HEK293 (cell line): ENCODE data around the gene LCE2A.

Experiments used
- CTCF ChIA-PET: fragments of 350-600 bp; formaldehyde crosslinking; extraction: SDS; loops from one replicate; lab custom pipeline; 2021; ENCODE audit warnings: antibody characterized with exemption; lab: Yijun Ruan, JAX
- POLR2A ChIA-PET: fragments of 300-600 bp; formaldehyde crosslinking; extraction: SDS; loops from one replicate; lab custom pipeline; 2020; ENCODE audit warnings: antibody characterized with exemption, inconsistent platforms; lab: Yijun Ruan, JAX
- H3K27ac ChIP-seq: fragments of 200-500 bp; sonication (Bioruptor generic); 2 replicates; pipeline ENCODE4 v1.5.1; 2014; ENCODE audit warnings: low read depth, low read length, control low read depth, inconsistent platforms; ENCODE audit errors: extremely low read depth
- H3K36me3 ChIP-seq, 2 experiments: fragments of 200-500 bp in 1 of 2; sonication (Bioruptor generic) in 1 of 2; 1 replicate in 1 of 2; 2 replicates in 1 of 2; pipeline ENCODE4 v1.5.1; 2014 to 2017; ENCODE audit warnings: inconsistent platforms in 2 of 2, low read length in 2 of 2; ENCODE audit not compliant: control insufficient read depth in 2 of 2, insufficient read depth in 1 of 2
- H3K4me1 ChIP-seq: fragments of 200-500 bp; sonication (Bioruptor generic); 2 replicates; pipeline ENCODE4 v1.5.1; 2014; ENCODE audit warnings: mild to moderate bottlenecking, low read length, inconsistent platforms; ENCODE audit not compliant: control insufficient read depth, insufficient read depth
- H3K4me3 ChIP-seq: 2 replicates; pipeline ENCODE4 v1.5.1; 2011; ENCODE audit warnings: low read depth, mild to moderate bottlenecking, control low read depth, low read length, moderate library complexity
- H3K9me3 ChIP-seq: fragments of 200-500 bp; sonication (Bioruptor generic); 2 replicates; pipeline ENCODE4 v1.5.1; 2014; ENCODE audit warnings: low read depth, low read length, inconsistent platforms; ENCODE audit not compliant: control insufficient read depth, insufficient read depth
- EGR2 ChIP-seq: fragments of 450-650 bp; formaldehyde crosslinking; IDR thresholded peaks from 2 replicates; pipeline ENCODE4 v1.5.1; 2016; ENCODE audit warnings: low read depth, missing biosample characterization, missing genetic modification characterization
- GFI1B ChIP-seq: fragments of 450-650 bp; formaldehyde crosslinking; IDR thresholded peaks from 2 replicates; pipeline ENCODE4 v1.5.1; 2016; ENCODE audit warnings: missing biosample characterization, missing genetic modification characterization
- GLIS1 ChIP-seq: fragments of 450-650 bp; formaldehyde crosslinking; IDR thresholded peaks from 2 replicates; pipeline ENCODE4 v1.5.1; 2016; ENCODE audit warnings: missing biosample characterization, missing genetic modification characterization
- KLF16 ChIP-seq: fragments of 450-650 bp; formaldehyde crosslinking; IDR thresholded peaks from 2 replicates; pipeline ENCODE4 v1.5.1; 2017; ENCODE audit warnings: missing biosample characterization, missing genetic modification characterization
- KLF9 ChIP-seq: fragments of 450-650 bp; formaldehyde crosslinking; IDR thresholded peaks from 2 replicates; pipeline ENCODE4 v1.5.1; 2016; ENCODE audit warnings: missing biosample characterization, missing genetic modification characterization, low read depth
- PBX3 ChIP-seq: sonication (generic); formaldehyde crosslinking; IDR thresholded peaks from 2 replicates; pipeline ENCODE4 v1.8.1; 2022; ENCODE audit warnings: mild to moderate bottlenecking, moderate library complexity, missing genetic modification reagents
- SCRT2 ChIP-seq: fragments of 450-650 bp; formaldehyde crosslinking; IDR thresholded peaks from 2 replicates; pipeline ENCODE4 v1.5.1; 2016; ENCODE audit warnings: missing biosample characterization, missing genetic modification characterization
- ZBTB17 ChIP-seq: fragments of 450-650 bp; formaldehyde crosslinking; IDR thresholded peaks from 2 replicates; pipeline ENCODE4 v1.5.1; 2016; ENCODE audit warnings: missing biosample characterization, missing genetic modification characterization
- ZNF19 ChIP-seq: fragments of 450-650 bp; formaldehyde crosslinking; IDR thresholded peaks from 2 replicates; pipeline ENCODE4; 2016; ENCODE audit warnings: missing biosample characterization, missing genetic modification characterization, low read depth
- ZNF335 ChIP-seq: fragments of 450-650 bp; formaldehyde crosslinking; conservative IDR thresholded peaks from 2 replicates; pipeline ENCODE4 v1.5.1; 2016; ENCODE audit warnings: missing biosample characterization, missing genetic modification characterization
- ZNF362 ChIP-seq: fragments of 450-650 bp; formaldehyde crosslinking; IDR thresholded peaks from 2 replicates; pipeline ENCODE4 v1.5.1; 2016; ENCODE audit warnings: missing biosample characterization, missing genetic modification characterization
- ZNF366 ChIP-seq: fragments of 450-650 bp; formaldehyde crosslinking; conservative IDR thresholded peaks from 2 replicates; pipeline ENCODE4 v1.5.1; 2016; ENCODE audit warnings: missing biosample characterization, missing genetic modification characterization
- ZNF48 ChIP-seq: fragments of 450-650 bp; formaldehyde crosslinking; IDR thresholded peaks from 2 replicates; pipeline ENCODE4 v1.5.1; 2016; ENCODE audit warnings: missing biosample characterization, missing genetic modification characterization
- ZNF513 ChIP-seq: fragments of 450-650 bp; IDR thresholded peaks from 2 replicates; pipeline ENCODE4 v1.5.1; 2018; ENCODE audit warnings: missing biosample characterization, missing genetic modification characterization
- ZNF654 ChIP-seq: fragments of 450-650 bp; formaldehyde crosslinking; IDR thresholded peaks from 2 replicates; pipeline ENCODE4 v1.5.1; 2016; ENCODE audit warnings: low read depth, missing biosample characterization, missing genetic modification characterization
- ZNF747 ChIP-seq: fragments of 450-650 bp; formaldehyde crosslinking; IDR thresholded peaks from 2 replicates; pipeline ENCODE4 v1.5.1; 2016; ENCODE audit warnings: missing biosample characterization, missing genetic modification characterization
- ZNF768 ChIP-seq: fragments of 450-650 bp; formaldehyde crosslinking; IDR thresholded peaks from 2 replicates; pipeline ENCODE4 v1.5.1; 2018; ENCODE audit warnings: missing biosample characterization, mild to moderate bottlenecking, missing genetic modification characterization
- ZNF792 ChIP-seq: fragments of 450-650 bp; formaldehyde crosslinking; IDR thresholded peaks from 2 replicates; pipeline ENCODE4 v1.5.1; 2016; ENCODE audit warnings: missing biosample characterization, missing genetic modification characterization
- ZNF843 ChIP-seq: fragments of 450-650 bp; formaldehyde crosslinking; IDR thresholded peaks from 2 replicates; pipeline ENCODE4 v1.5.1; 2016; ENCODE audit warnings: missing biosample characterization, missing genetic modification characterization
- TF ChIP-seq, protein P1 (sequence below): fragments of 450-650 bp; formaldehyde crosslinking; IDR thresholded peaks from 2 replicates; pipeline ENCODE4 v1.5.1; 2016; ENCODE audit warnings: missing biosample characterization, missing genetic modification characterization, low read depth
- TF ChIP-seq, protein P2 (sequence below): fragments of 450-650 bp; formaldehyde crosslinking; IDR thresholded peaks from 2 replicates; pipeline ENCODE4; 2016; ENCODE audit warnings: missing biosample characterization, missing genetic modification characterization

Gene LCE2A

DNA sequence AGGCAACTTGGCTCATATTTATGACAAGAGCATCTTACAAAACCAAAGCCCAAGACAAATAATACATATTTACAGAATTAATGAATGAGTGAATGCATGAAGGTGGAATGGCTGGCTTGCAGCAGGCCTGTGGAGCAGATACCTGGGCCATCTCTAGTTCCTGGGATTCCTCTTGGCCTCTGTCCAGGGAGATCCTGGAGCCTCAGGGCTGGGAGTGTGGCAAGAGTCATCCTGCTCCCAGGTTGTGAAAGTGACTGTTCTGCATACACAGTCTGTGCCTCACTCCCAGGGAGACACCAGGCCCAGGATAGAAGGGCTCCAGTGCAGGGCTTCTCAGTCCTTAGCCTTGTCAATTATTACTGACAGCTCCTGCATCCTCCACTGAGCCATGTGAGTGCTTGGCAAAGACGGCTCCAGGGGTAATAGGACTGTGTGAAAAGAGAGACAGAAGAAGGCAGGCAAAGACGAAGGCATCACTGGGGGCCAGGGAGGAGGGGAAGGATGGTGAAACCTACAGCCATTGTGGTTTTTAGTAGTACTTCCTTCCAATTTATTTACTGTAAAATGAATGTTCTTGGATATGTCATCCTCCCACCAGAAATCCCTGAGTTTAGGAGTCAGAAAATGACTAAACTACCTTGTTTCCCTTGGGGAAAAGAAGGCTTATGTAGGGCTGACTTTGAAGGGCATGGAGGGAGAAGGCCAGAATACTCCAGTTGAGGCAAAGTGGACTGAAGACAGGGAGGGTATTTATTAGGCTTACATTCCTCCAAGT, 45.4 kb downstream of the LCE2A start:
- Histone ChIP-seq H3K27ac (no peak overlapping the region), H3K4me1 (no peaks in the 10 kb centered on the region), H3K36me3 (no peaks in the 10 kb centered on the region), H3K4me3 (no peak overlapping the region), H3K9me3 (no peaks in the 10 kb centered on the region)
- ChIA-PET POLR2A (no interaction called here), CTCF (interaction anchor here (1.1 kb wide), 1 partner anchor 156 kb away, joined by 3 read pairs; no protein-coding TSS in a partner anchor)
- no peak for TF ChIP-seq ZNF792 (tag by site-specific recombination)
- TF ChIP-seq, protein P1, sequence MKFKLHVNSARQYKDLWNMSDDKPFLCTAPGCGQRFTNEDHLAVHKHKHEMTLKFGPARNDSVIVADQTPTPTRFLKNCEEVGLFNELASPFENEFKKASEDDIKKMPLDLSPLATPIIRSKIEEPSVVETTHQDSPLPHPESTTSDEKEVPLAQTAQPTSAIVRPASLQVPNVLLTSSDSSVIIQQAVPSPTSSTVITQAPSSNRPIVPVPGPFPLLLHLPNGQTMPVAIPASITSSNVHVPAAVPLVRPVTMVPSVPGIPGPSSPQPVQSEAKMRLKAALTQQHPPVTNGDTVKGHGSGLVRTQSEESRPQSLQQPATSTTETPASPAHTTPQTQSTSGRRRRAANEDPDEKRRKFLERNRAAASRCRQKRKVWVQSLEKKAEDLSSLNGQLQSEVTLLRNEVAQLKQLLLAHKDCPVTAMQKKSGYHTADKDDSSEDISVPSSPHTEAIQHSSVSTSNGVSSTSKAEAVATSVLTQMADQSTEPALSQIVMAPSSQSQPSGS (tag by site-specific recombination): no peak
- TF ChIP-seq ZNF366: no peak
- no peak for TF ChIP-seq ZNF362 (tag by site-specific recombination)
- no peak for TF ChIP-seq ZNF19 (tag by site-specific recombination)
- no peak for TF ChIP-seq ZNF513 (tag by site-specific recombination)
- no peak for TF ChIP-seq ZNF48
- TF ChIP-seq PBX3 (CRISPR knock-in tag): no peak
- no peak for TF ChIP-seq GFI1B

GRCh38 chr1:152745289-152745704, 47.2 kb downstream of the LCE2A start:
- Histone ChIP-seq H3K9me3 (no peaks in the 10 kb centered on the region), H3K4me1 (no peaks in the 10 kb centered on the region), H3K4me3 (no peak overlapping the region), H3K36me3 (no peaks in the 10 kb centered on the region), H3K27ac (no peak overlapping the region)
- CTCF ChIA-PET: interaction anchor here (0.5 to 0.6 kb wide), 2 partner anchors 67 to 491 kb away, joined by 3 to 4 read pairs; no protein-coding TSS in a partner anchor
- TF ChIP-seq SCRT2 (tag by site-specific recombination) (peak; percentile 87), ZNF747 (no peak), ZNF654 (tag by site-specific recombination) (0 out of 2 replicates have a peak, but pooled peaks have one; percentile 11), ZNF335 (tag by site-specific recombination) (peak; percentile 53)
- POLR2A ChIA-PET: no interaction called here

DNA sequence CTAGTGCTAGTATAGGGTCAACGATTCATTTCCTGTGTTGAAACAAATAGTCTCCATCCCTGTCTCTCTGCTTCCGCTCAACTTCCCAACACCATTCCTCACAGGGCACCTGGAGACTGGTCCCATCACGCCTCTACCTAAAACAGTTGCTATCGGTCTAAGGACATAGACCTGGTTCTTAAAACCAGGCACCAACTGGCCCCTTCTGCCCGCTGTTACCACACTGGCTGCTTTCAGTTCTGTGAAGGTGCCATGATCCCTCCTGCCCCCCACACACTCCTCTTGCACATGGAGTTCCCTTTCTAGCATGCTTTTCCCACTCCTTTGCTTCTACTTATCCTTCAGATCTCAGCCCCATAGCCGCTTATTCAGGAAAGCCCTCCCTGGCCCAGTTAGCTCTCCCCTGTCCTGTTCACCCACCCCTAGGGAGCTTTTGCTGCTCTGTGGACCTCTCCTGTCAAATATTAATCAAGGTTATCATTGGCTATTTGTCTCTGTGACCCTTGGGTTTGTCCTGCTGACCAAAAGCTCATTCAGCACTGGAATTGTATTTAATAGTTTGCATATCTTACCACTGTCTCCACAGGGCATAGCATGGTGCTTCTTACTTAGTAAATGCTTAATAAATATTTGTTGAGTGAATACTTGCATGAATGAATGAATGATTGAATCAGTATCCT, 47.8 kb downstream of the LCE2A start:
- H3K9me3 ChIP-seq: no peaks in the 10 kb centered on the region
- CTCF ChIA-PET: interaction anchor here (1.2 to 1.5 kb wide), 2 partner anchors 124 to 125 kb away, joined by 3 read pairs; no protein-coding TSS in a partner anchor

More for the DNA sequence above, 47.8 kb downstream of the LCE2A start:
- no peaks in the 10 kb centered on the region for H3K4me1 ChIP-seq
- POLR2A ChIA-PET: no interaction called here
- H3K27ac ChIP-seq: no peak overlapping the region
- H3K4me3 ChIP-seq: no peak overlapping the region
- H3K36me3 ChIP-seq: no peaks in the 10 kb centered on the region
- TF ChIP-seq KLF9 (tag by site-specific recombination): no peak
- no peak for TF ChIP-seq ZNF768
- no peak for TF ChIP-seq GLIS1 (tag by site-specific recombination)
- TF ChIP-seq KLF16 (tag by site-specific recombination): no peak
- TF ChIP-seq EGR2 (tag by site-specific recombination): no peak
- TF ChIP-seq ZBTB17 (tag by site-specific recombination): no peak
- no peak for TF ChIP-seq ZNF843
- TF ChIP-seq, protein P2, sequence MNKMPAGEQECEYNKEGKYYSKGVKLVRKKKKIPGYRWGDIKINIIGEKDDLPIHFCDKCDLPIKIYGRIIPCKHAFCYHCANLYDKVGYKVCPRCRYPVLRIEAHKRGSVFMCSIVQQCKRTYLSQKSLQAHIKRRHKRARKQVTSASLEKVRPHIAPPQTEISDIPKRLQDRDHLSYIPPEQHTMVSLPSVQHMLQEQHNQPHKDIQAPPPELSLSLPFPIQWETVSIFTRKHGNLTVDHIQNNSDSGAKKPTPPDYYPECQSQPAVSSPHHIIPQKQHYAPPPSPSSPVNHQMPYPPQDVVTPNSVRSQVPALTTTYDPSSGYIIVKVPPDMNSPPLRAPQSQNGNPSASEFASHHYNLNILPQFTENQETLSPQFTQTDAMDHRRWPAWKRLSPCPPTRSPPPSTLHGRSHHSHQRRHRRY: no peak
